PC-9 (cell line): ENCODE measurements around the gene EGFR.

ENCODE experiments used
- CTCF ChIP-seq: fragments of 200-600 bp; sonication (generic); conservative IDR thresholded peaks from 2 replicates; pipeline ENCODE4 v1.6.1; 2017; ENCODE audit warnings: mixed run types, antibody characterized with exemption, mild to moderate bottlenecking, moderate library complexity
- EZH2 ChIP-seq: fragments of 200-600 bp; sonication (generic); IDR thresholded peaks from 2 replicates; pipeline ENCODE4 v1.8.0; 2017; ENCODE audit warnings: antibody characterized with exemption, low read depth

GRCh38 chr7:55092975-55093373 is 74.2 kb downstream of the EGFR start:
- TF ChIP-seq CTCF (no peak), EZH2 (no peak)
